Measurements from ENCODE around the gene APBA2. TPM values are rescaled to one million over a fixed set of nuclear protein-coding genes. Genes with fewer than 3 reads are reported as not detected.

APBA2 gene
- total and polyA plus RNA-seq, 2 of the 13 experiments (the other 11 are each of a cell fraction or from before 2014, with no cell fraction given), result 0.62 to 2.3 TPM

DNA sequence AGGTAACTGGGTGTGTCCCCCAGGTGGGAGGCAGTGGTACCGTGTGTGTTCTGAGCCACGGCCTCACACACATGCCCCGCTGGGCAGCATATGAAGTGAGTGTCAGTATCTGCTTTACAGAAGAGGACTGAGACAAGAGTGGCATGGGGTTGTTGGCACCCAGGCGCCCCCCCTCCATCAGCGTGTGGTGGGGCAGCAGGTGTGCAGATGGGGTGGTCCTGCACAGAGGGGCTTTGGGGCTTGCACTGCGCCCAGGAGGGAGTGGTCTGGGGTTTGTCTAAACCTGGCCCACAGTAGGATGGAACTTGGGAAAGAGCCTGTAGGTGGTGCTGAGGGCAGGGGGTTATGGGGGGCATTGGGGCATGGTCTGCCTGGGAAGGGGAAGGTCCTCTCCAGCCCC, 176.0 kb downstream of the APBA2 start:
- no peak for DNase-seq (ENCODE audit: low spot score)
- BruUV-seq (replicated peaks), result no TSS peak
- in situ Hi-C loops (cut with HindIII; ENCODE audit: extremely low pct_ligation_motif_present, low pct_unique_long_range_greater_than_20kb) (no loop called here), intact Hi-C loops (cut with micrococcal nuclease; ENCODE audit: unreplicated experiment) (no loop called here)
- WGBS (ENCODE audit: low lambda C conversion rate), result 42% methylated on average over 5 of the region's 6 CpGs
- no peak overlapping the region for H2AFZ ChIP-seq (ENCODE audit: low read length)
- TF ChIP-seq ZNF546 (CRISPR knock-in tag; conservative IDR thresholded peaks at IDR 0.05), result no peak
- TF ChIP-seq, protein P1, sequence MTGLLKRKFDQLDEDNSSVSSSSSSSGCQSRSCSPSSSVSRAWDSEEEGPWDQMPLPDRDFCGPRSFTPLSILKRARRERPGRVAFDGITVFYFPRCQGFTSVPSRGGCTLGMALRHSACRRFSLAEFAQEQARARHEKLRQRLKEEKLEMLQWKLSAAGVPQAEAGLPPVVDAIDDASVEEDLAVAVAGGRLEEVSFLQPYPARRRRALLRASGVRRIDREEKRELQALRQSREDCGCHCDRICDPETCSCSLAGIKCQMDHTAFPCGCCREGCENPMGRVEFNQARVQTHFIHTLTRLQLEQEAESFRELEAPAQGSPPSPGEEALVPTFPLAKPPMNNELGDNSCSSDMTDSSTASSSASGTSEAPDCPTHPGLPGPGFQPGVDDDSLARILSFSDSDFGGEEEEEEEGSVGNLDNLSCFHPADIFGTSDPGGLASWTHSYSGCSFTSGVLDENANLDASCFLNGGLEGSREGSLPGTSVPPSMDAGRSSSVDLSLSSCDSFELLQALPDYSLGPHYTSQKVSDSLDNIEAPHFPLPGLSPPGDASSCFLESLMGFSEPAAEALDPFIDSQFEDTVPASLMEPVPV (CRISPR knock-in tag; IDR thresholded peaks at IDR 0.05), result no peak
- H3K4me3 ChIP-seq (replicated peaks in 1 of 3; ENCODE audit: insufficient read depth in 1 of 3, low read depth in 2 of 3, low read length in 3 of 3), result no peak overlapping the region
- ATAC-seq, result no peak
- H3K9ac ChIP-seq (ENCODE audit: insufficient read depth, low read depth, low read length), result no peak overlapping the region
- no peak overlapping the region for H3K4me2 ChIP-seq (ENCODE audit: low read depth, low read length)
- H3K36me3 ChIP-seq (replicated peaks in 1 of 2; ENCODE audit: control insufficient read depth in 1 of 2, insufficient read depth in 2 of 2, low read length in 2 of 2), result no peaks in the 10 kb centered on the region
- FAIRE-seq, result no peak
- H4K20me1 ChIP-seq (ENCODE audit: insufficient read depth, low read length), result no peaks in the 10 kb centered on the region
- ChIA-PET POLR2A (no interaction called here), CTCF (ENCODE audit: low intra/inter-chr PET ratio, low total read pairs) (no interaction called here)
- no peaks in the 10 kb centered on the region for H3K27me3 ChIP-seq (ENCODE audit: control insufficient read depth in 1 of 2, insufficient read depth in 2 of 2, low read length in 2 of 2)
- no peaks in the 10 kb centered on the region for H3K9me3 ChIP-seq (ENCODE audit: low read length)
- no peak overlapping the region for H3K27ac ChIP-seq (ENCODE audit: extremely low read length, insufficient read depth, low read length)
- no peaks in the 10 kb centered on the region for H3K79me2 ChIP-seq (ENCODE audit: insufficient read depth, low read length)
- H3K4me1 ChIP-seq (ENCODE audit: insufficient read depth, low read length), result no peaks in the 10 kb centered on the region

DNA sequence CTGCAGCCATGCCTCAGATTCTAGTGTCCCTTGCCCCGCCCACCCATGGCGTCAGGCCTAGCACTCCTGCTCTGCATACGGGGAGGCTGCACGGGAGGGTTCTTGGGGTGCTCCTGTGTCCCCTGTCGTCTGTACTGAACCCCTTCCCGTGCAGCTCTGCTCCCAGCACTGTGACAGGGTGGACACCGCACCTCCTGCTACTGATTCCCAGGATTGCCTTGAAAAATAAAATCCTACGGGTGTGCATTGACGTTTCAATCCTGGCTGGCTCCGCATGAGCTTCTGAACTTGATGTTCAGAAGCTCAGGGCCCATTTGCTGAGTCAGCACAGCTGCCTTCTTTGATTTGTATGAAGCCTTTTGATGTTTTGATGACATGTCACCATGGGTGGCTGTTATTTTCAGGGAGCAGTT, 176.4 kb downstream of the APBA2 start:
- Histone ChIP-seq H3K4me1 (ENCODE audit: insufficient read depth, low read length) (no peaks in the 10 kb centered on the region), H2AFZ (ENCODE audit: low read length) (no peak overlapping the region), H3K9ac (ENCODE audit: insufficient read depth, low read depth, low read length) (no peak overlapping the region), H3K36me3 (replicated peaks in 1 of 2; ENCODE audit: control insufficient read depth in 1 of 2, insufficient read depth in 2 of 2, low read length in 2 of 2) (no peaks in the 10 kb centered on the region), H3K4me2 (ENCODE audit: low read depth, low read length) (no peak overlapping the region), H3K9me3 (ENCODE audit: low read length) (no peaks in the 10 kb centered on the region), H4K20me1 (ENCODE audit: insufficient read depth, low read length) (no peaks in the 10 kb centered on the region), H3K27me3 (ENCODE audit: control insufficient read depth in 1 of 2, insufficient read depth in 2 of 2, low read length in 2 of 2) (no peaks in the 10 kb centered on the region), H3K79me2 (ENCODE audit: insufficient read depth, low read length) (no peaks in the 10 kb centered on the region), H3K4me3 (replicated peaks in 1 of 3; ENCODE audit: insufficient read depth in 1 of 3, low read depth in 2 of 3, low read length in 3 of 3) (no peak overlapping the region), H3K27ac (ENCODE audit: extremely low read length, insufficient read depth, low read length) (no peak overlapping the region)
- in situ Hi-C loops (cut with HindIII; ENCODE audit: extremely low pct_ligation_motif_present, low pct_unique_long_range_greater_than_20kb) (no loop called here), intact Hi-C loops (cut with micrococcal nuclease; ENCODE audit: unreplicated experiment) (no loop called here)
- DNase-seq (ENCODE audit: low spot score), result no peak
- CTCF ChIA-PET (ENCODE audit: low intra/inter-chr PET ratio, low total read pairs), result no interaction called here
- no peak; the same call in 2 of the 3 replicates for ATAC-seq
- no peak for FAIRE-seq
- TF ChIP-seq MXI1 (IDR thresholded peaks at IDR 0.05; ENCODE audit: borderline replicate concordance, low read depth, low read length), result no peak
- TF ChIP-seq MAFF (IDR thresholded peaks at IDR 0.05; ENCODE audit: low read depth, low read length), result peak; percentile 97
- TF ChIP-seq MAFK (conservative IDR thresholded peaks at IDR 0.05 in 1 of 2, IDR thresholded peaks at IDR 0.05 in 1 of 2; ENCODE audit: low read length in 2 of 2), result peak; percentile 95 to 99
- WGBS (ENCODE audit: low lambda C conversion rate), result 53% methylated on average over 3 of the region's 10 CpGs
- BruUV-seq (replicated peaks), result no TSS peak
- POLR2A ChIA-PET, result no interaction called here

Data from HepG2 (cell line).